GM12865 (cell line): ENCODE results near the gene PACSIN3.

Experiments used
- DNase-seq: peaks from one replicate; pipeline ENCODE4 v3.0.0; 2010; ENCODE audit warnings: low read depth
- H3K4me3 ChIP-seq: 2 replicates; pipeline ENCODE4 v1.5.1; 2011; ENCODE audit warnings: mild to moderate bottlenecking, low read depth, low read length, control low read depth
- TF ChIP-seq, protein P1 (sequence below): IDR thresholded peaks from 2 replicates; pipeline ENCODE4 v1.5.1; 2011; ENCODE audit warnings: low read length, control low read depth, low read depth, inconsistent platforms; ENCODE audit not compliant: insufficient read depth; ENCODE audit errors: missing control alignments

PACSIN3 gene

DNA sequence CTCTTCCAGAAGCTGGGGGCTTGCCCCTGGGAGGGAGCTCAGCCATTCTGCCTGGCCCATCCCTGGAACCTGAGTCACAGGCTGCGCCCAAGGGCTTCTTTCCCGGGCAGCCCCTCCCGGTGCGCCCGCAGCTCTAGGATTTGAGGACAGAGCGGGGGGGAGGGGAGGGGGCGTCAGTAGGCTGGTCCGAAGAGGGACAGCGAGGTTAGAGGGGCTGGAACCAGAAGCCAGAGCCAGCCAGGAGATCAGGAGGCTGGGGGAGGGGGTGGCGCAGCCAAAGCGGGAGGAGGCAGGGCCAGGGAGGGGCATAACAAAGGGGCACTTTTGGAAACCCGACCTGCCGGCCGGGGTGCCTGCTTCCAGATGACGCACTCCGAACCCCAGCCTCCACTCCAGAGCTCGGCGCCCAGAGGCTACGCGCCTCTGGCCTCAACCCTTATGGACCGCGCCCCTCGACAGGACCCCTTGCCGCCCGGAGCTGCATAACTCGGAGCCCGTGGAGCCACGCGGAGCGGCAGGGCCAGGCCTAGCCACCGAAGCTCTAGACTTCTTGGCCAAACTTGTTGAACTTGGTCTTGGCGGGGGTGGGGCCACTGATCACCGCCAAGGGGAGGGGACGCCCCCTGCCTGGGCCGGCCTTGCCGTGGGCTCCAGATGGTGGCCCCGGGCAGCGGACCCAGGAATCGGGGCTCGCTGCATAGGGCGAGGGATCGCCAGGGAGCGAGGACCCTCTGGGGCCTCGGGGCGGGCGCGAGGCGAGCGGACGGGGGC is 744 bp downstream of the PACSIN3 start:
- no peak for DNase-seq
- TF ChIP-seq, protein P1, sequence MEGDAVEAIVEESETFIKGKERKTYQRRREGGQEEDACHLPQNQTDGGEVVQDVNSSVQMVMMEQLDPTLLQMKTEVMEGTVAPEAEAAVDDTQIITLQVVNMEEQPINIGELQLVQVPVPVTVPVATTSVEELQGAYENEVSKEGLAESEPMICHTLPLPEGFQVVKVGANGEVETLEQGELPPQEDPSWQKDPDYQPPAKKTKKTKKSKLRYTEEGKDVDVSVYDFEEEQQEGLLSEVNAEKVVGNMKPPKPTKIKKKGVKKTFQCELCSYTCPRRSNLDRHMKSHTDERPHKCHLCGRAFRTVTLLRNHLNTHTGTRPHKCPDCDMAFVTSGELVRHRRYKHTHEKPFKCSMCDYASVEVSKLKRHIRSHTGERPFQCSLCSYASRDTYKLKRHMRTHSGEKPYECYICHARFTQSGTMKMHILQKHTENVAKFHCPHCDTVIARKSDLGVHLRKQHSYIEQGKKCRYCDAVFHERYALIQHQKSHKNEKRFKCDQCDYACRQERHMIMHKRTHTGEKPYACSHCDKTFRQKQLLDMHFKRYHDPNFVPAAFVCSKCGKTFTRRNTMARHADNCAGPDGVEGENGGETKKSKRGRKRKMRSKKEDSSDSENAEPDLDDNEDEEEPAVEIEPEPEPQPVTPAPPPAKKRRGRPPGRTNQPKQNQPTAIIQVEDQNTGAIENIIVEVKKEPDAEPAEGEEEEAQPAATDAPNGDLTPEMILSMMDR, result no peak
- H3K4me3 ChIP-seq, result peak overlapping the region; percentile 53

DNA sequence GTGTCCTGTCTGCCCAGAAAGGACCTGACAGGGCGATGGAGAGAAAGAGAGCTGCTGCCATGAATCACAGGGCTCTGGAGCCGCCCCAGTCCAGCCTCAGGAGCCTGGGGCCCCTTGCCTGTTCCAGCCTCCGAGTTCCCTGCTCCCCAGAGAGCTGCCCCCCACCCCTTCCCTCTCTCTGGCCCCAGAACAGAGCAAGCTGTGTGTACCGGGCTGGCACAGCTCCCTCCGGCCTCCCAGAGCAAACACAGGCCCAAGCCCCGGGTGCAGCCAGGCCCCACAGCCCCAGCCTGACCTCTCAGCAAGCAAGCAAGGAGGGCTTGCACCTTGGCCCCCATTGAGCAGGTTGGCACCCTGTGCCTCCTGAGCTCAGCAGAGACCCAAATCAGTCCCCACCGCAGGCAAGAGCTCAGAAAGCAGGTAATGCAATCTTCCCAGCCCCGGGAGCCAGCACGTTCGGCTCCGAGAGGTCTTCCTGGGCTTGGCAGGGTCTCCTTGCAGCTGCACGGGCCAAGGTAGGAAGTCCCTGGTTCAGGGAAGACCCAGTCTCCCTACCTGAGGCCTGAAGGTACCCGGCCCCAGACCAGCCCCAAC is 1.4 kb downstream of the PACSIN3 start:
- no peak for DNase-seq
- H3K4me3 ChIP-seq, result no peak overlapping the region

DNA sequence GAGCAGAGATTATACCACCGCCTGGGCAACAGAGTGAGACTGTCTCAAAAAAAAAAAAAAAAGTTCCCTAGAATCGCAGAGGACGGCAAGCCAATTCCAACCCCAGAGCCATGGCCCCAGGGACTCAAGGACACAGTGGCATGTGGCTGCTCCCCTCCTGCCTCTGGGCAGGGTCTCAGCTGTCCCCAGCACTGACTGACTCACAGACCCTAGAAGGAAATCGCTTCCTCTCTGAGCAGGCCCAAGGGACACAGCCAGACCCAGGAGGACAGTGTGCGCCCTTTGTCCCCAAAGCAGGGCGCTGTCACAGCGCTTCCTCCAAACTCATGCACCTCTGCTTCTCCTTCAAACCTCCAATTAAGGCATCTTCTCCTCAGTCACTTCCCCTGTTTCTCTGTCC is 2.3 kb downstream of the PACSIN3 start:
- DNase-seq, result no peak
- TF ChIP-seq, protein P1, result no peak
- no peak overlapping the region for H3K4me3 ChIP-seq

More for the DNA sequence above, 1.4 kb downstream of the PACSIN3 start:
- TF ChIP-seq, protein P1, result no peak

DNA sequence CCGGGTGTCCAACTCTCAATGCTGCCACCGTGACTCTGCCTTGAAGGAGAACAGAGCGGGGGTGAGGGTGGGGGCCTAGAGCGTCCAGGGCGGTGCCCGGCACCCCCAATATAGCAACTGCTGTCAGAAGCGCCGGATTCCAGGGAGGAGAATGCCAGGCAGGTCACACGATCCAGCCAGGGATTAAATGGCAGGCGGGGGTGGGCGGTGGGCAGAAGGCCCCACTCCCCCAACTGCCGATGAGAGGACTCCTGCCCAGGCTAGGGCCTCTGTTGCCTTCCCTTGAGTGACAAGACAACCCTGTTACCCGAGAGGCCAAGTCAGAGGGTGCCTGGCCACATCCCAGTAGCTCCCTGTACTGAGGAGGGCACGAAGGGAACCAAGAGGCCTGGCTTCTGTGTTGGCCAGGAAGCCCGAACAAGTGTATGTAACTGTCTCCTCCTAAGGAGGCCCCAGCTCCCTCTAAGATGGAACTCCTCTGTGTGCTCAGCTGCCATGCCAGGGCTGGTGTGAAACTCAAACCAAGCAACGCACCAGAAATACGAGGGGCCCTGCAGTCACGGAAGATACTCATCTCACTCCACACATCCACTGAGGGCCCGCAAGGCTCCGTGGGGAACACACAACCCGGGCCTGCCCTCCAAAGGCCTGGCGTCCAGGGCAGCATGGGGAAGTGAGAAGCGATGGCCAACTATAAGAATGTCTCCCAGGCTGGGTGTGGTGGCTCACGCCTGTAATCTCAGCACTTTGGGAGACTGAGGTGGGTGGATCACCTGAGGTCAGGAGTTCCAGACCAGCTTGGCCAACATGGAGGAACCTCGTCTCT is 3.0 kb downstream of the PACSIN3 start:
- TF ChIP-seq, protein P1, result no peak
- H3K4me3 ChIP-seq, result no peak overlapping the region
- DNase-seq, result no peak

DNA sequence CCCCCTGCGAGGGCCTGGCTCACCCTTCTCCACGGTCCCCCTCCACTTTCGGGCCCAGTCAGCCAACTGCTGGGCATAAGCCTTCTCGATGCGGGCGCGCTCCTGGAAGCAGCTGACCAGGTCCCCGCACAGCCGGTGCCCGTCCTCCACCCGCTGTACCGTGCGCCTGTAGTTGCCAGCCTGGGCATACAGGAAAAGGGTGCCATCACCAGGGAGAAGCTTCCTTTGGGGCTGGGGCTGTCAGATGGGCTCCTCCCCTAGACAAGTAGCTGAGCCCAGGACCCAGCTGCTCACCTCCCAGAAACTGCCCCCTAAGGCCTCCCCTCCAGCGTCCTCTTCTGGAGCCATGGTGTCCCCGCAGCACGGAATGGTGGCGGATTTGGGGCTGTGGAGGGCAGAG is 3.9 kb downstream of the PACSIN3 start:
- no peak overlapping the region for H3K4me3 ChIP-seq
- TF ChIP-seq, protein P1, result no peak
- no peak for DNase-seq

DNA sequence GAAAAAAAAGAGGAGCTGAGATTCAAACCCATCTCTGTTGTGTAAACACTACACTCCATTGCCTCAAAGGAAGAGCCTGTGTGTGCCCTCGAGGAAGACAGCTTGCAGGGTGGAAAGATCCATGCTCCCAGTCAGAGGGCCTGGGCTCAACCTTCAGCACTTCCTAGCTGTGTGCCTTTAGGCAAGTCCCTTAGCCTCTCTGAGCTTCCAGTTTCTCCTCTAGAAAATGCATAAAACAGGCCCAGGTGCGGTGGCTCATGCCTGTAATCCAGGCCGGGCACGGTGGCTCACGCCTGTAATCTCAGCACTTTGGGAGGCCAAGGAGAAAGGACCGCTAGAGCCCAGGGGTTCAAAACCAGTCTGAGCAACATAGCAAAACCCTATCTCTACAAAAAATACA is 5.0 kb downstream of the PACSIN3 start:
- DNase-seq, result no peak
- TF ChIP-seq, protein P1, result no peak
- no peak overlapping the region for H3K4me3 ChIP-seq
